ENCODE measurements around the gene METTL24.

METTL24 gene

GRCh38 chr6:110395221-110395620 lies 37.1 kb upstream of the METTL24 start:
- DNase-seq (ENCODE audit: low read depth in 2 of 2) = peak in 1 of 2 donors; percentile 53
- no peak overlapping the region for H3K4me3 ChIP-seq (replicated peaks in 1 of 2; ENCODE audit: low read depth in 2 of 2, low read length in 2 of 2)
- no peak for TF ChIP-seq CTCF (IDR thresholded peaks at IDR 0.05; ENCODE audit: low read depth, low read length)

GRCh38 chr6:110394409-110394808 lies 36.3 kb upstream of the METTL24 start:
- DNase-seq (ENCODE audit: low read depth in 2 of 2) = no peak
- no peak for TF ChIP-seq CTCF (IDR thresholded peaks at IDR 0.05; ENCODE audit: low read depth, low read length)
- H3K4me3 ChIP-seq (replicated peaks in 1 of 2; ENCODE audit: low read depth in 2 of 2, low read length in 2 of 2) = no peak overlapping the region

- H3K4me3 ChIP-seq (replicated peaks in 1 of 2; ENCODE audit: low read depth in 2 of 2, low read length in 2 of 2) = no peak overlapping the region
- DNase-seq (ENCODE audit: low read depth in 2 of 2) = no peak
- TF ChIP-seq CTCF (IDR thresholded peaks at IDR 0.05; ENCODE audit: low read depth, low read length) = no peak
Measured at GRCh38 chr6:110392727-110393126, 34.6 kb upstream of the METTL24 start.

DNA sequence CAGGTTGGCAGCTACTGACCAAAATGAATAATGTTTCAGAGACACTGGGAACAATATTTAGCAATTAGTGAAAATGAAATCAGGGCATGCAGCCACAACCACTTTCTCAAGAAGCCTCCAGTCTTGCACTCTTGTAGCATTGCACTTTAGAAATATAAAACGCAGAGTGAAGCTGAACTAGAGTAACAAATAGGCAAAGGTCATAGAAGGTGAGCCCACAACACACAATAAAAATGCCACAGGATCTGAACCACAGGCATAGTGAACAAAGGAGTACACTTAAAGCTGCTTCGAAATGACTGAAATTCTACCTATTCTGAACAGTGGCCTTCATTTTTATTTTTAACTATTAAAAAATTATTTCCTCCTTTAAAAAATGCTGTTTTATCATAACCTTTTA lies 32.3 kb upstream of the METTL24 start:
- TF ChIP-seq CTCF (IDR thresholded peaks at IDR 0.05; ENCODE audit: low read depth, low read length) = no peak
- H3K4me3 ChIP-seq (replicated peaks in 1 of 2; ENCODE audit: low read depth in 2 of 2, low read length in 2 of 2) = no peak overlapping the region
- DNase-seq (ENCODE audit: low read depth in 2 of 2) = no peak

DNA sequence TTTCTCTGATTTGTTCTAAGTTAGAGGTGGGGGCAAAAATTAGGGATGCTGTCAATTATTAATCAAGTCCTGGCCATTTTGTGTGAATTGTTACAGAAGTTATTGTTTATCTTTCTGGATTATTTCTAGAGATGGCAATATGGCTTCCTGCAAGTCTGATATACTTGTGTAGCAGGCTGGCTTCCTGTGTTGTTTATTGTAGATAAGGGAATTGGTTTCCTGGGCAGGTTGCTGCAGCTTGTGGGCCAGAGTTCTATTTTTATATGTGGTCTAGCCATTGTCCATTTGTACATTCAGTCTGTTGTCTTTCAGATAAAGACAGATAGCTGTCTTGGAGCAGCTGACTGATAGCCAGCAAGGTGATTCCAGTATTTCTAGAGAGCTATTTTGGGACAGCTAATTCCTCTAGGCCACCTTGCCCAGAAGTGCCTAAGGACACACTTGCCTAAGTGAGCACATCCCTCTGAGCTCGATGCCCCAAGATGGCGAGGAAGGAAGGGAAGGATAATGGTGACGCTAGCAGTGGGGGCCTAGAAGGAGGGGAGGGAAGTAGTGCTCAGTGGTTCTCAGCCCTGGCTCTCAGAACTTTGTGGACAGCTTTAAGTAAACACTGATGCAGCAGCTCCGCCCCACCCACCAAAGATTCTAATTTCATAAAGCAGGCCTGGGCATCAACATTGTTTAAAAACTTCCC lies 31.7 kb upstream of the METTL24 start:
- no peak for DNase-seq (ENCODE audit: low read depth in 2 of 2)
- no peak for TF ChIP-seq CTCF (IDR thresholded peaks at IDR 0.05; ENCODE audit: low read depth, low read length)
- no peak overlapping the region for H3K4me3 ChIP-seq (replicated peaks in 1 of 2; ENCODE audit: low read depth in 2 of 2, low read length in 2 of 2)

DNA sequence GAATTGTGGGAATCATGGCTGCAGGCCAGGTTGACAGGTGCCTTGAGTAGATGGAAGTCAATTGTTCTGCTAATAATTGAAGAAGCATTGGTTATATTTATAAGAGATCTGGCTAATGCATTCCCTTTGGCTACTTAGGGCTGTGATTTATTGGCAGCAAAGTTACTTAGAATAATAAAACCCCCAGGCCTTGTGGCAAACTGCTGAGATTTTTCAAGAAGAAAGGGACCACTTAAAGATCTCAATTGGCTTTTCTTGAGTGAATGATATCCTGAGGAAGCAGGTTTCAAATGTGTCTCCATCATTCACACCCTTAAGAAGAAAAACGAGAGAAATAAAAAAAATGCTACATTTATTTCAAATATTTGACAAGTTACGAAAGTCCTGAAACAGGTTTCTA lies 29.8 kb upstream of the METTL24 start:
- no peak for TF ChIP-seq CTCF (IDR thresholded peaks at IDR 0.05; ENCODE audit: low read depth, low read length)
- DNase-seq (ENCODE audit: low read depth in 2 of 2) = no peak
- no peak overlapping the region for H3K4me3 ChIP-seq (replicated peaks in 1 of 2; ENCODE audit: low read depth in 2 of 2, low read length in 2 of 2)

DNA sequence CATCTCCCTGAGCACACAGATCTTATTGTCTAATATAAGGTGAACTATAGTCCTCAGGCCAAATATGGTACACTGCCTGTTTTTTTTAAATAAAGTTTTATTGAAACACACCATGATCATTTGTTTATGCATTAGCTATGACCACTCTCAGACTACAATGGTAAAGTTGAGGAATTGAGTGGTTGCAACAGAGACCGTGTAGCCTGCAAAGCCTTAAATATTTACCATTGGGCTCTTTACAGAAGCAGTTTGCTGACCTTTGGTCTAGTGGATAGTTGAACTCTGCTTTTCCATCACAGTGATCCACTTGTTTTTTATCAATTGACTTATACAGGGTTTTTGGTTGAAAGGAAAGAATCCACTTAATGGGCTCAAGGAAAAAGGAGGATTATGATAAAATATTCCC lies 27.3 kb upstream of the METTL24 start:
- TF ChIP-seq CTCF (IDR thresholded peaks at IDR 0.05; ENCODE audit: low read depth, low read length) = no peak
- no peak overlapping the region for H3K4me3 ChIP-seq (replicated peaks in 1 of 2; ENCODE audit: low read depth in 2 of 2, low read length in 2 of 2)
- no peak for DNase-seq (ENCODE audit: low read depth in 2 of 2)

Data from cardiac fibroblast (primary cell).